Liver (tissue), 3 donors: Measurements from ENCODE around the gene CCSER2.

Source experiments
- EGR1 ChIP-seq, 2 donors: IDR thresholded peaks; 2 replicates each; pipeline ENCODE4 v1.6.1; 2016 to 2018; ENCODE audit warnings: antibody characterized with exemption in 2 of 2, low read depth in 2 of 2
- JUND ChIP-seq, 2 donors: IDR thresholded peaks; 2 replicates each; pipeline ENCODE4 v1.6.1; 2016; ENCODE audit warnings: antibody characterized with exemption in 2 of 2
- TAF1 ChIP-seq: conservative IDR thresholded peaks from 2 replicates; pipeline ENCODE4 v1.6.1; 2016; ENCODE audit warnings: antibody characterized with exemption, mild to moderate bottlenecking
- YY1 ChIP-seq: IDR thresholded peaks from 2 replicates; pipeline ENCODE4 v1.6.1; 2016; ENCODE audit warnings: antibody characterized with exemption, mild to moderate bottlenecking
- TF ChIP-seq, protein P1 (sequence below): fragments of 150-350 bp; IDR thresholded peaks from 2 replicates; pipeline ENCODE4 v1.5.1; 2017; ENCODE audit warnings: improper control_type of control experiment, low read depth, low read length; ENCODE audit not compliant: missing input control
- TF ChIP-seq, protein P2 (sequence below): IDR thresholded peaks from 2 replicates; pipeline ENCODE4 v1.6.1; 2016; ENCODE audit warnings: antibody characterized with exemption
- TF ChIP-seq, protein P3 (sequence below): IDR thresholded peaks from 2 replicates; pipeline ENCODE4 v1.6.1; 2016; ENCODE audit warnings: antibody characterized with exemption, mild to moderate bottlenecking
- donor health status: healthy.
- donor health status: healthy.

DNA sequence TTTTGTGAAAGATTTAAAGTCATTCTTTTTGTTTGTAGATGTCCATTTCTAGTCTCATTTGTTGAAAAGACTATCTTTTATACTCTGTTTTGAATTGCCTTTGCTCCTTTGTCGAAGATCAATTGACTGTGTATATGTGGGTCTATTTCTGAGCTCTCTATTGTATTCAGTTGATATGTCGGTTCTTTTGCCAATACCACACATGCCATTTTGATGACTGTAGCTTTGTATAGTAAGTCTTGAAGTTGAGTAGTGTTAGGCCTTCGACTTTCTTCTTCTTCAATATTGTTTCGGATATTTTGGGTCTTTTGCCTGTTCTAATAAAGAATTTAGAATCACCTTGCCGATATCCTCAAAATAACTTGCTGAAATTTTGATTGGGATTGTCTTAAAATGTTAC, 104.5 kb downstream of the CCSER2 start:
- TF ChIP-seq, protein P1, sequence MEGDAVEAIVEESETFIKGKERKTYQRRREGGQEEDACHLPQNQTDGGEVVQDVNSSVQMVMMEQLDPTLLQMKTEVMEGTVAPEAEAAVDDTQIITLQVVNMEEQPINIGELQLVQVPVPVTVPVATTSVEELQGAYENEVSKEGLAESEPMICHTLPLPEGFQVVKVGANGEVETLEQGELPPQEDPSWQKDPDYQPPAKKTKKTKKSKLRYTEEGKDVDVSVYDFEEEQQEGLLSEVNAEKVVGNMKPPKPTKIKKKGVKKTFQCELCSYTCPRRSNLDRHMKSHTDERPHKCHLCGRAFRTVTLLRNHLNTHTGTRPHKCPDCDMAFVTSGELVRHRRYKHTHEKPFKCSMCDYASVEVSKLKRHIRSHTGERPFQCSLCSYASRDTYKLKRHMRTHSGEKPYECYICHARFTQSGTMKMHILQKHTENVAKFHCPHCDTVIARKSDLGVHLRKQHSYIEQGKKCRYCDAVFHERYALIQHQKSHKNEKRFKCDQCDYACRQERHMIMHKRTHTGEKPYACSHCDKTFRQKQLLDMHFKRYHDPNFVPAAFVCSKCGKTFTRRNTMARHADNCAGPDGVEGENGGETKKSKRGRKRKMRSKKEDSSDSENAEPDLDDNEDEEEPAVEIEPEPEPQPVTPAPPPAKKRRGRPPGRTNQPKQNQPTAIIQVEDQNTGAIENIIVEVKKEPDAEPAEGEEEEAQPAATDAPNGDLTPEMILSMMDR: no peak
- TF ChIP-seq TAF1: no peak
- TF ChIP-seq, protein P2, sequence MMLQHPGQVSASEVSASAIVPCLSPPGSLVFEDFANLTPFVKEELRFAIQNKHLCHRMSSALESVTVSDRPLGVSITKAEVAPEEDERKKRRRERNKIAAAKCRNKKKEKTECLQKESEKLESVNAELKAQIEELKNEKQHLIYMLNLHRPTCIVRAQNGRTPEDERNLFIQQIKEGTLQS: no peak
- no peak for TF ChIP-seq EGR1 (IDR thresholded peaks at IDR 0.05; ENCODE audit: low read depth in 2 of 2)
- TF ChIP-seq, protein P3, sequence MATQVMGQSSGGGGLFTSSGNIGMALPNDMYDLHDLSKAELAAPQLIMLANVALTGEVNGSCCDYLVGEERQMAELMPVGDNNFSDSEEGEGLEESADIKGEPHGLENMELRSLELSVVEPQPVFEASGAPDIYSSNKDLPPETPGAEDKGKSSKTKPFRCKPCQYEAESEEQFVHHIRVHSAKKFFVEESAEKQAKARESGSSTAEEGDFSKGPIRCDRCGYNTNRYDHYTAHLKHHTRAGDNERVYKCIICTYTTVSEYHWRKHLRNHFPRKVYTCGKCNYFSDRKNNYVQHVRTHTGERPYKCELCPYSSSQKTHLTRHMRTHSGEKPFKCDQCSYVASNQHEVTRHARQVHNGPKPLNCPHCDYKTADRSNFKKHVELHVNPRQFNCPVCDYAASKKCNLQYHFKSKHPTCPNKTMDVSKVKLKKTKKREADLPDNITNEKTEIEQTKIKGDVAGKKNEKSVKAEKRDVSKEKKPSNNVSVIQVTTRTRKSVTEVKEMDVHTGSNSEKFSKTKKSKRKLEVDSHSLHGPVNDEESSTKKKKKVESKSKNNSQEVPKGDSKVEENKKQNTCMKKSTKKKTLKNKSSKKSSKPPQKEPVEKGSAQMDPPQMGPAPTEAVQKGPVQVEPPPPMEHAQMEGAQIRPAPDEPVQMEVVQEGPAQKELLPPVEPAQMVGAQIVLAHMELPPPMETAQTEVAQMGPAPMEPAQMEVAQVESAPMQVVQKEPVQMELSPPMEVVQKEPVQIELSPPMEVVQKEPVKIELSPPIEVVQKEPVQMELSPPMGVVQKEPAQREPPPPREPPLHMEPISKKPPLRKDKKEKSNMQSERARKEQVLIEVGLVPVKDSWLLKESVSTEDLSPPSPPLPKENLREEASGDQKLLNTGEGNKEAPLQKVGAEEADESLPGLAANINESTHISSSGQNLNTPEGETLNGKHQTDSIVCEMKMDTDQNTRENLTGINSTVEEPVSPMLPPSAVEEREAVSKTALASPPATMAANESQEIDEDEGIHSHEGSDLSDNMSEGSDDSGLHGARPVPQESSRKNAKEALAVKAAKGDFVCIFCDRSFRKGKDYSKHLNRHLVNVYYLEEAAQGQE: no peak
- TF ChIP-seq JUND (IDR thresholded peaks at IDR 0.05): no peak
- TF ChIP-seq YY1: no peak
